GM19099 (cell line): Measurements from ENCODE around the gene CCDC9B.

Source experiments
- POLR2A ChIP-seq: IDR thresholded peaks from 3 replicates; pipeline ENCODE4 v1.6.1; 2011; ENCODE audit warnings: low read depth; ENCODE audit not compliant: insufficient read length; ENCODE audit errors: extremely low read depth

Gene CCDC9B

DNA sequence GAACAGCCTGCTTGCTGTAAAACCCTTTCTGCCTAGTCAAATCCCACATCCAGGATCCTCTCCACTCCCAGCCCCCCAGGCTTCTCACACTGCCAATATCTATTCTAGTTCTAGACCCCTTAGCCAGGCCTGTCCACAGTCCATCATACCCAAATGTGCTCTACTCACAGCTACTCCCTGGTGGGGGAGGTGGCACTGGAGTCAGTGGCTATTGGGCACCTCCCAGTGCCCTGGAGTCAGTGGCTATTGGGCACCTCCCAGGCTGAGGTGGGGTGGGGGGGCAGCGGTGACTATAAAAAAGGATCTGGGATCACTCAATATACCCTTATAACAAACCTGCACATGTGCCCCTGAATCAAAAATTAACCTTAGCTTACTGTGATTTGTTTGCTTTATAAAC, 16.5 kb upstream of the CCDC9B start:
- TF ChIP-seq POLR2A: no peak

DNA sequence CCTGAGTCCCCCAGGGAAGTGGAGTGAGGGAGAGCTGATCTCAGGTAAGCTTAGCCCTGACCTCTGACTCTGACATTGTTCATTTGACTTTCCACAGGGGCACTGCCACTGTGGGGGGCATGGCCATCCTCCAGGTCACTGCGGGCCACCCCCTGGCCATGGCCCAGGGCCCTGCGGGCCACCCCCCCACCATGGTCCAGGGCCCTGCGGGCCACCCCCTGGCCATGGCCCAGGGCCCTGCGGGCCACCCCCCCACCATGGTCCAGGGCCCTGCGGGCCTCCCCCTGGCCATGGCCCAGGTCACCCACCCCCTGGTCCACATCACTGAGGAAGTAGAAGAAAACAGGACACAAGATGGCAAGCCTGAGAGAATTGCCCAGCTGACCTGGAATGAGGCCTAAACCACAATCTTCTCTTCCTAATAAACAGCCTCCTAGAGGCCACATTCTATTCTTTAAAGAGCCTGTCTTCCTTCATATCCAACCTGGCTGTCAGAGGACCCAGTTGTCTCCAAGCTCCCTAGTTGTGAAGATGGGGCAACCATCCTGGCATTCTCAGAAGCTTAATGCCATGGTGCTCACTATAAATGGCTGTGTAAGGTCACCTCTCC, 15.3 kb upstream of the CCDC9B start:
- no peak for TF ChIP-seq POLR2A

DNA sequence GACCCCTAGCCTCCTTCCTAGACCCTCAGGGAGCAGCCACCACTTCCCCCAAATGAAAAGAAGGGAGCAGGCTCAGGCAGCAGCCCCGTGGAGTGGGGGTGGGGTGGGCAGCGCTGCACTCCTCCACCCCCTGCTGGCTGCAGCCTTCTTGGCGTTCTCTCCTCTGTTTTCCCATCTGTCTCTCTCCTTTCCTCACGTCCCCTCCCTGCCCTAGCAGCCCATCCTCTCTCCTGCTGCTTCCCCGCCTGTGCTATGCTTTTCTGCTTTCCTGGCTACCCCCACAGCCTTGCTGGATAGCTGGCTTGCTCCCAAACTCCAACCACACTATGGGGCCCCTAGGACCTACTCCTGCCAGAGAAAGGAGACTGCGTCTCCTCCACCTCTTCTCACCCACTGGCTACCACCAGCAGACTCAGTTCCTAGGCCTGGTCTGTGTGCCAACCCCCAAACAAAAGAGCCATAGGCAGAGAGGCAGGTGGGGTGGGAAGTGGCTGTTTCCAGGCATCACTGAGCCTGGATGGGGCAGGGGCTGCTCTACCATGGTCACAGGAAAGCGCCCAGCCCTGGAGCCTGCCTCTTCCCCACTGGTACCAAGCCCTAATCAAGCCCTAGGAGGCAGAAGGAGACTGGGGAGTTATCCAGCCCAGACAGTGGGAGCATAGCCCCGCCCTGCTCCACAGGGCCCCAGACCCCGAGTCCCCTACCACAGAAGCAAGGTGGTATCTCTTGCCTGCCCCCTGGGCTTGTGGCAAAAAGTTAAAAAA, 13.9 kb upstream of the CCDC9B start:
- no peak for TF ChIP-seq POLR2A

DNA sequence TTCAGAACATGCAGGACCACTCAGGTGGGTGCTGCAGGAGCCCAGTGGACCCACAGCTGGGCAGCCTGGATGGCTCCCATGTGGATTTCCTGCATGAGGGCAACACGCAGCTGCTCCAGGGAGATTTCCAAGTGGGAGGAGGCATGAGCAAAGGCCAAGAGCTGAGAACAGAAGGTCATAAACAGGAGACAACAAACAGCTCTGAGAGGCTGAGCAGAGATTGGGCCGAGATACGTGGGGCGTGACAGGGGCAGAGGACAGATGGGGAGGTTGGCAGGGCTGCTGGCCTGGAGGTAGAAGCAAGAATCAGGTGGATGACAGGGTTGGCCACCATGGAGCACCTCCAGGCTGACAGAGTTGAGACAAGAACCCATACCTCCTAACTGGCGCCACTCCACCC, 13.0 kb upstream of the CCDC9B start:
- no peak for TF ChIP-seq POLR2A

DNA sequence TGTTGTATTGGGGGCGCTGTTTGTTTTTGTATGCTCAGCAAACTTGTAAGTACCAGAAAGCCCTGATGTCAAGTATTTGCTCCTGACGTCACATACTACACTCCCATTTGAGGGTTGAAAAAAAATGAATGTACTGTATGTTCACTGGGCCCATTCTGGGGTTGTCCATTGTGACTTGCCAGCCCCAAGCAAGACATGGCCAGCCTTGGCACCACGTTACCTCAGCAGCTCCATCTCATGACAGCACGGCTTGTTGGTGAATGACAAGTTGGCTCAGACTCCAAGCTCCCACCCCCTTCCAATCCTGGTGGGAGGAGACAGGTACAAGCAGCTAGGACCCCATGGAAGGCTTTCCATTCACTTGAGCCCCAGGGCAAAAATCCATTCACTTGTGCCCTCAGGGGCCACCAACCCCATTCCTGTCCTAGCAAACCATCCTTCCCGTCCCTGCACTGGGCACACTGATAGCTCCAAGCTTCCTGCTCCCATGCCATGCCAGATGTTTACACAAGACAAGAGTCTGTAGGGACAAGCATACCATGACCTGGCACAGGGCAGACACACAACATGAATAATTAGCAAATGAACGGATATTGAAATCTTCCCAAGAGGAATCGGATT, 11.7 kb upstream of the CCDC9B start:
- TF ChIP-seq POLR2A: no peak

DNA sequence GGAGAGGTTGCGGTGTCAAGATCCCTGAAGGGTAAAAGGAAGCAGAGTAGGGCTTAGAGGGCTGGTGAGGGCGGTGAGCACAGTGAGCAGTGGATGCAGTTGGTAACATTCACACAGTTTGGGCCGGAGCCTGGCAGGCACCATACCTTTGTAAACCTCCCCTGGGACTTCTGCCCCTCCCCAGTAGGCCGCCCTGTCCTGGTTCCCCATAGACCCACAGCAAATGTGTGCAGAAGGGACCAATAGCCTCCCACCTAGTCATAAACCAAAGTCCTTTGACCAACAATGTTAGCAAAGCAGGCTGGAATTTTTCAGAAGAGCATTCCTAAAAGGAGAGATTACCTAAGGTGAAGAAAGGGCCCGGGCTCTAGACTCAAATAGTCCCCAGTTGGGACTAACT, 8.4 kb upstream of the CCDC9B start:
- TF ChIP-seq POLR2A: no peak

DNA sequence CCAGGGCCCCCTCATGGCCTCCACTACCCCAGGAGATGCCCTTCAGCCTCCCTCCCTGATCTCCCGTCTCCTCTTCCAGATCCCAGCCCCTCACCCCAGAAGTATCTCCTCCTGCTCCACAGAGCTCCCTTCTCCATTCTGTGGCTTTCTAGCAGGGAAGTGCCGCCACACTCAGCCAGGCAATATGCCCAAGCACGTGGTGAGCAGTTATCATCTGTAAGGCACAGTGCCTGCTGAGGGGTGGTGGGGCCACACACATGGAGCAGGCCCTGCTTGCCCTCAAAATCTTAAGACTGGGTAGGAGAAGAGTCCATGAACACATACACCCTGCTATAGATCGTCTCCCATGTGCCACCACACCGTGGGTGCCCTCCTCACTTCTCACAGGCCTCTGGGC, 7.7 kb upstream of the CCDC9B start:
- no peak for TF ChIP-seq POLR2A

DNA sequence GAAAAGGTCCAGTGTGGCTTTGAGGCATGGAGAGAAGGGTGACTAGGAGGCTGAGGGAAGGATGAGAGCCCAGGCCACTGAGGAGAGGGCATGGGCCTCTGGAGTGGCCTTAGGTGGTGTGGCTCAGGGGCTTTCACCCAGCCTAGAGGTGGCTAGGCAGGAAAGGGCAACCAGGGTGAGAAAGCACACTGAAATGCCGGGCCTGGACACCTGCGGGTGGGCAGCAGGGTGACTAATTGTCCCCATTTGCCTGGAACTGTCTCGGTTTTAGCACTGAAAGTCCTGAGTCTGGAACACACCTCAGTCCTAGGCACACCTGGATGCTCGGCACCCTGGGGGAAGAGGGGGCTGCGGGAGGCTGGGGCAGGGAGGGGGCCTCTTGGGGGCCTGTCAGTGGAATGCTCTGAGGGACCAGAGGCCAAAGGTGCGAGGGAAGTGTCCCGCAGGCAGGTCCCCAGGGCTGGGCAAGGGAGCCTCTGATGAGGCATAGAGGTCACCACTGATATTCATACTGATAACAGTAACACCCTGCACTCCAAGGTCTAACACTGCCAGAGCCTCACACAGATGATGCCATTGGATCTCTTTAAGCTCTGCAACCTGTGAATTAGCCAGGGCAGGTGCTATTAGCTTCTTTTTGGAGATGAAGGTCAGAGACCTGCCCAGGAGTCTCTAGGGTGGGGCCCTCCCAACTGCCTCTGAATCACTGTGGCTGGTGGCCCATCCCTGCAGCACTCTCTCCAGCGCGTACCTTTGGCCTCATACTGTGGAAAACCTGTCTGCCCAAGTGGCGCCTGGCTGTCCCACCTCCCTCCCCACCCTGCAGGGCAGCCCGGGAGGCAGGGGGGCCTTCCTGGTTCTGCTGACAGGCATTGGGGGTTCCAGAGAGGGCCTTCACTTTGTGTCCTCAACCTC, 7.1 kb upstream of the CCDC9B start:
- no peak for TF ChIP-seq POLR2A

DNA sequence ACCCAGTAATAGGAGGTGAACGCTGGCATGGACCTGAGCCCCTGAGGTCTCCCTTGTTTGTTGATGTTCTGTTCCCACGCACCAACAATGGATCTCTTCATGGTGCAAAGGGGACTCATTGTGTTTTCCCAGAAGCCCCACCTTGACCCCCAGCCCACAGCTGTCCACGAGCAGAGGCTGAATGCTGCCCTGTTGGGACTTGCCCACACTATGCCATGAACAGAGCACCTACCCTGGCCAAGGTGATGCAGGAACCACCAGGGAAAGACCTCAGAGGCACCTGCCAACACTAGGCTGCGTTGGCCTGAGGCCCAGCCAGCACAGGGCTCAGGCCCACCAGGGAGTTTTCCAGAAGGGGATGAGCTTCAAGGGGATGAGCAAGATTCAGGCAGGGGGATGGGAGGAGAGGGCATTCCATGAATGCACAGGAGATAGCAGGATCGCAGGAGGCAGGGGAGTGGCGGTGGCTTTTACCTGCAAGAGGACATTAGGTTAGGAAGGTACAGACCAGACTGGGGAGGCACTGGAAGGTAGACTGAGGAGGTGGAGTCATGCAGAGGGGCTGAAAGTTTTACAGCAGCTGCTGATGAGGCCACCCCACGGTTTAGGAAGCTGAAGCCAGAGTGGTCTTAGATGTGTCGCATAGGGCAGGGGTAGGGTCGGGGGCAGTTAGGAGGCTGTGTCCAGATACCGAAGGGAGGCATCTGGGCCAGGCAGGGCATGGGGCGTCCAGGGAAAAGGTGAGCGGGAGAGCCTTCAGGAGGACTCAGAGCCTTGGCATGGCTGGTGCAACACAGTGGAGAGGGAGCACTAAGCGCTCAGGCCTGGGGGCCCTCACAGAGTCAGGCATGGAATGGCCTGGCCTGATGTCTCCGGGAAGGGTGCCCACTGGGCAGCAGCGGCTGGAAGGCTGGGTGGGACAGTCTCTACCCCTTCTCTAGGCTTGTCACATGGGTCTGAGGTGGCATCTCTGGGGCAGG, 6.1 kb upstream of the CCDC9B start:
- TF ChIP-seq POLR2A: no peak

DNA sequence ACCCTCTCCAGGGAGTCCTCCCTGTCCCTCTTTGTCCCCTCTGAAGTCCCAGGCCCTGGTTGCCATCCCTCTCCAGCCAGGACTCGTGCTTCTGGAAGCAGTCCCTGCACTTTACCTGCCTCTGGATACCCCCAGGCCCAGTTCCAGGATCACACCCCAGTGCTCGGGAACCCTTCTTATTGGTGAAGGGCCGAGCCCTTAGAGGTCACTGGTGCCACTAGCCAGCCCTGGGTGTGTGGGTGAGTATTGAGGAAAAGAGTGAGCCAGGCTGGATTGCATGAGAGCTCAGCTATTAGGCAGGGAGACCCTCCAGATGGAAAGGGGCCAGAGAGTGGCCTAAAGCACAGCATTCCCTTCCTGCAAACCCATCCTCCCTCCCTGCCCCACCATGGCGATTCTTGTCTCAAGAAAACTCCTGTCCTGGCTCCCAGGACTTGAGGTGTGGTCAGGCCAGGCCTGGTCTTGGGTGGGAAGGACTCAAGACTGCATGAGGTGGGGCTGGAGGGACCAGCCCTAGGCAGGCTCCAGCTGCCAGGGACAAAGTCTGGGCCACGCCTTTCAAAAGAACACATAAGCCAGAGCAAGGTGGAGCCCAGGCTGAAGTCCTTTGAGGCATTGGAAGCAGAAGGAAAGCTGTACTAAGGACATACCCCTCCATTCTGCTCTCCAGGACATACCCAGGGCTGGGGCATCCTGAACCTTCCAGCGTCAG, 5.3 kb upstream of the CCDC9B start:
- TF ChIP-seq POLR2A: no peak

DNA sequence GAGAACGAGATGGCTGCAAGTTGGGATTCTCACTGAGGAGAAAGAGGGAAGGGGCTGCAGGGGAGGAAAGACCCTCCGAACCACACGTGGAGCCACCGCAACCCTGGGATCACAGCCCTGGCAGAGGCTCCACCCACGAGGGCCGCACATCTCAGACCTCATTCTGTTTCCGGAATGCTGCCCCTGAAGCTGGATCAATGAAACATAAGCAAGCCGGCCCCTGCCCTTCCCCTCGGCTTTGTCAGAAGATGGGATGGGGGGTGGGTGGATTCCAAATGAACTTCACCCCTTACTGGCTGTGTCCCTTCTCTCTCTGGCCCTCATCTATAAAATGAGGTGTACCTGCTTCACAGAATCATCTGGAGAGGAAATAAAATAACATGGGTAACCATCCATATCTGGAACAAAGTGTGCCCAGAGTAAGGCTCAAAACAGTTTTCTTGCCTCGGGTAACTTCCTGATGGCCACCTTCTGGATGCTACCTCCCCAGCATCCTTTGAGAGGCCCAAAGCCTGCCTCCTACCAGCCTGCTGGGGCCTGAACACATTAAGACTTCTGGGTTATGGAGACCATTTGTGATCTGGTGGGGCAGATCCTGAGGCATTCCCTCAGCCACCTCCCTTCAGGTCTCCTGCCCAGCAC, 4.6 kb upstream of the CCDC9B start:
- no peak for TF ChIP-seq POLR2A

DNA sequence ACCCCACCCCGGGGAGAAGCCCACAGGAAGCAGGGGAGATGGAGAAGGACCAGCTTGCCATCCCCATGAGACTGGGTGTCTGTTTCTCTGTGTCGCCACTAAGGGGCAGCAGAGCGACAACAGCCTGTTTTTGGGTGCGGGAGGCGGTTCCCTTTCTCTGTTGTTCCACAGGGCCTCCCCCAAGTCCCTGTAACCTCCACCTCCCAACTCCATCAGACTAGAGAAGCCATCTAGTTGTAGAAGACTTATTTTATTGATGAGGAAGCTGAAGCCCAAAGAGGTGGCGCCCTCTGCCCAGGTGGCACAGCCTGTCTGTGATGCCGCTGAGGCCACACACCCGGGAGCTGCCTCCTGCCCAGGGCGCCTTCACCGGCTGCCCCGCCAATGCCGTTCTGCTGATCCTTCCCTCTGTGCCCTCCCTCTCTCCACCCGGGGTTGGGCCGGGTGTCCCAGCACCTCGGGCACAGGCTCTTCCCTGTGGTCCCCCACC, 3.9 kb upstream of the CCDC9B start:
- no peak for TF ChIP-seq POLR2A

DNA sequence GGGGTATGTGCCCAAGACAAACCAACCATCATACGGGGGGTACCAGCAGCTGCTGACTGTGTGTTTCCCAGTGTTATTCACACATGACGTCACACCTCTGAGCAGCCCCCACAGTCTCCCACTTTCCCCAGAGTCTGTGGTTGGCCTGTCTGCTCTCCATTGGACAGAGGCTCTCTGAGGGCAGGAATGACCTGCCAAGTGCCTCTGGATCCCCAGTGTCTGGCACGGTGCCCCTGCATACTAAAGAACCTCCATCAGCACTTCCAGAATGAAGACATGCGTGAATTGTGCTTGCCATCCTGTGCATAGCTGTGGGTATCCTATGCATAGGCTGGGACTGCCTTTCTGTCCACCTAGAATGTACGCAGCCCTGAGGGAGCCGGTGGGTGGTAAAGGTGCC, 3.5 kb upstream of the CCDC9B start:
- TF ChIP-seq POLR2A: no peak
